DOHH2 (cell line): ENCODE data around the gene KDF1.

Experiments used
- H3F3A ChIP-seq: fragments of 200-600 bp; sonication (generic), shearing (Covaris generic); 2 replicates; pipeline ENCODE4 v1.6.0; 2016; ENCODE audit warnings: antibody characterized with exemption, mild to moderate bottlenecking; ENCODE audit not compliant: control insufficient read depth, insufficient read depth
- H3K27ac ChIP-seq: fragments of 200-600 bp; sonication (generic); 2 replicates; pipeline ENCODE4 v1.5.1; 2014; ENCODE audit warnings: low read depth, mild to moderate bottlenecking, low read length, moderate library complexity
- H3K27me3 ChIP-seq: fragments of 200-600 bp; sonication (generic); 2 replicates; pipeline ENCODE4 v1.6.1; 2014; ENCODE audit warnings: mild to moderate bottlenecking, low read length, mixed read lengths; ENCODE audit not compliant: control insufficient read depth
- H3K36me3 ChIP-seq: fragments of 200-600 bp; sonication (generic); 2 replicates; pipeline ENCODE4 v1.6.1; 2014; ENCODE audit warnings: mild to moderate bottlenecking, low read length, moderate library complexity, mixed read lengths; ENCODE audit not compliant: control insufficient read depth
- H3K4me1 ChIP-seq: fragments of 200-600 bp; sonication (generic); 2 replicates; pipeline ENCODE4 v1.6.1; 2014; ENCODE audit warnings: mild to moderate bottlenecking, low read length, mixed read lengths; ENCODE audit not compliant: control insufficient read depth
- H3K4me2 ChIP-seq: fragments of 200-600 bp; sonication (generic); 2 replicates; pipeline ENCODE4 v1.6.0; 2014; ENCODE audit warnings: mild to moderate bottlenecking, low read length, moderate library complexity
- H3K4me3 ChIP-seq: fragments of 200-600 bp; sonication (generic); 2 replicates; pipeline ENCODE4 v1.5.1; 2014; ENCODE audit warnings: mild to moderate bottlenecking, low read length, mixed read lengths
- H3K79me2 ChIP-seq: fragments of 200-600 bp; sonication (generic); 2 replicates; pipeline ENCODE4 v1.6.1; 2014; ENCODE audit warnings: mild to moderate bottlenecking, low read length, mixed read lengths; ENCODE audit not compliant: control insufficient read depth
- H3K9me2 ChIP-seq: fragments of 200-600 bp; sonication (generic); replicated peaks from 2 replicates; pipeline ENCODE4 v1.6.1; 2014; ENCODE audit warnings: mild to moderate bottlenecking, low read length, mixed read lengths; ENCODE audit not compliant: control insufficient read depth
- H3K9me3 ChIP-seq: fragments of 200-600 bp; sonication (generic); 2 replicates; pipeline ENCODE4 v1.6.1; 2014; ENCODE audit warnings: antibody characterized with exemption, low read length, mixed read lengths; ENCODE audit not compliant: control insufficient read depth, insufficient read depth
- H4K20me1 ChIP-seq: fragments of 200-600 bp; sonication (generic); 2 replicates; pipeline ENCODE4 v1.6.0; 2014; ENCODE audit warnings: low read depth, mild to moderate bottlenecking, antibody characterized with exemption, low read length, moderate library complexity; ENCODE audit not compliant: control insufficient read depth, insufficient read depth
- CTCF ChIP-seq: fragments of 200-600 bp; sonication (generic); IDR thresholded peaks from one replicate; pipeline ENCODE4 v1.5.1; 2014; ENCODE audit warnings: antibody characterized with exemption, mild to moderate bottlenecking, low read depth, low read length; ENCODE audit not compliant: poor library complexity, severe bottlenecking
- EZH2phosphoT487 ChIP-seq: fragments of 200-600 bp; sonication (generic); IDR thresholded peaks from 2 replicates; pipeline ENCODE4 v1.6.1; 2017; ENCODE audit warnings: borderline replicate concordance, mild to moderate bottlenecking, antibody characterized with exemption, low read length, moderate library complexity, mixed read lengths

The KDF1 gene

DNA sequence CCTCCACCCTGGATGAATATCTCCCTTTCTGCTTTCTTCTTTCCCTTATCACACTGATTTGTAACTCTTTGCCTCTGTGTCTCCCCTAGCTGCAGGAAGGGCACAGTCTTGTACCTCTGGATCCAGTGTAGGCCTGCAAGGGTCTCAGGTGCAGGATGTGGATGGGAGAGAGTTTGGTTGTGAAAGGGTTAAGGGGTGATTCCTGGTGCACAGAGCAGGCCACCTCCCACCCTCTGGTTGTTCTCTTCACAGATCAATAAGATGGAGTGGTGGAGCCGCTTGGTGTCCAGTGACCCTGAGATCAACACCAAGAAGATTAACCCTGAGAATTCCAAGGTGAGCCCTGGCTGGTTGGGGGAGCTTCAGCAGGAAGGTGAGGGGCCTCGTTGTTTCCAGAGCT, 15.1 kb downstream of the KDF1 start:
- Histone ChIP-seq H3K9me2 (no peaks in the 10 kb centered on the region), H3K4me1 (no peaks in the 10 kb centered on the region), H3K36me3 (peaks cover 42% of the 10 kb centered on the region)

DNA sequence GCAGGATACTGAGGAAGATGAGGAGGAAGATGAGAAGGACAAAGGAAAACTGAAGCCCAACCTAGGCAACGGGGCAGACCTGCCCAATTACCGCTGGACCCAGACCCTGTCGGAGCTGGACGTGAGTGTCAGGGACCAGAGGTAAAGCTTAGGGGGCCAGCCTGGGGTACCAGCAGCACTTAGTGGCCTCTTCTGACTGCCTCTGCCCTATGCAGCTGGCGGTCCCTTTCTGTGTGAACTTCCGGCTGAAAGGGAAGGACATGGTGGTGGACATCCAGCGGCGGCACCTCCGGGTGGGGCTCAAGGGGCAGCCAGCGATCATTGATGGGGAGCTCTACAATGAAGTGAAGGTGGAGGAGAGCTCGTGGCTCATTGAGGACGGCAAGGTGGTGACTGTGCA, 17.6 kb downstream of the KDF1 start:
- Histone ChIP-seq H3K4me2 (no peak overlapping the region), H3F3A (no peaks in the 10 kb centered on the region), H3K9me3 (no peaks in the 10 kb centered on the region), H3K36me3 (peaks cover 55% of the 10 kb centered on the region), H3K27ac (no peak overlapping the region), H3K9me2 (no peaks in the 10 kb centered on the region), H3K79me2 (peaks cover 23% of the 10 kb centered on the region), H3K4me3 (no peak overlapping the region), H3K4me1 (no peaks in the 10 kb centered on the region), H3K27me3 (no peaks in the 10 kb centered on the region), H4K20me1 (no peaks in the 10 kb centered on the region)
- TF ChIP-seq CTCF (no peak), EZH2phosphoT487 (no peak)

More for the DNA sequence above, 15.1 kb downstream of the KDF1 start:
- Histone ChIP-seq H3K27me3 (no peaks in the 10 kb centered on the region), H3K4me2 (no peak overlapping the region), H3K79me2 (no peaks in the 10 kb centered on the region), H3K27ac (no peak overlapping the region), H3K9me3 (no peaks in the 10 kb centered on the region), H4K20me1 (no peaks in the 10 kb centered on the region), H3F3A (no peaks in the 10 kb centered on the region), H3K4me3 (no peak overlapping the region)
- TF ChIP-seq EZH2phosphoT487 = no peak
- TF ChIP-seq CTCF = no peak

DNA sequence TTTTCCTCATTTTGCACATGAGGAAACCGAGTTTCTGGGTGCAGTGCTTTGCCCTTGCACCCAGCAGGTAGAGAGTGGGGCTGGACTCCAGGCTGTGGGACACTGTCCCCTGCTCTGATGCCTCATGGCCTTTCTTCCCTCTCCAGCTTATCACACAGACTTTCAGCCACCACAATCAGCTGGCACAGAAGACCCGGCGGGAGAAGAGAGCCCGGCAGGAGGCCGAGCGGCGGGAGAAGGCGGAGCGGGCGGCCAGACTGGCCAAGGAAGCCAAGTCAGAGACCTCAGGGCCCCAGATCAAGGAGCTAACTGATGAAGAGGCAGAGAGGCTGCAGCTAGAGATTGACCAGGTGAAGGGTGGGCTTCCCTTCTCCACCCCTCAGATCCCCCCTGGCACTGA, 19.0 kb downstream of the KDF1 start:
- Histone ChIP-seq H3K79me2 (peaks cover 35% of the 10 kb centered on the region), H3K36me3 (peaks cover 63% of the 10 kb centered on the region), H3K9me2 (no peaks in the 10 kb centered on the region)

More for the DNA sequence above, 19.0 kb downstream of the KDF1 start:
- Histone ChIP-seq H3K4me2 (no peak overlapping the region), H3K4me3 (no peak overlapping the region), H3F3A (no peaks in the 10 kb centered on the region), H3K4me1 (no peaks in the 10 kb centered on the region), H3K27me3 (no peaks in the 10 kb centered on the region), H3K9me3 (no peaks in the 10 kb centered on the region), H3K27ac (no peak overlapping the region), H4K20me1 (no peaks in the 10 kb centered on the region)
- TF ChIP-seq CTCF = no peak
- TF ChIP-seq EZH2phosphoT487 = no peak
